Spleen (tissue), 7 donors: ENCODE measurements around the gene PTPN7.

Source experiments
- POLR2A ChIP-seq, 3 donors: fragments of 450-650 bp; IDR thresholded peaks; one replicate each; pipeline ENCODE4 v1.5.1; 2017; ENCODE audit warnings: antibody characterized with exemption in 3 of 3, mild to moderate bottlenecking in 1 of 3
- POLR2AphosphoS5 ChIP-seq, 3 donors: sonication (generic); formaldehyde crosslinking; IDR thresholded peaks; one replicate each; pipeline ENCODE4 v1.5.1; 2017; ENCODE audit warnings: antibody characterized with exemption in 3 of 3
- TF ChIP-seq, protein P1 (sequence below), 11 experiments: fragments of 200-600 bp in 7 of 11; fragments of 450-650 bp in 4 of 11; sonication (generic) in 4 of 11; IDR thresholded peaks in 8 of 11; conservative IDR thresholded peaks in 3 of 11; 1 replicate in 7 of 11; 2 replicates in 4 of 11; pipeline versions ENCODE4 v1.4.0 to v1.8.0; 2016 to 2021; ENCODE audit warnings: antibody characterized with exemption in 11 of 11, inconsistent platforms in 4 of 11, mild to moderate bottlenecking in 1 of 11
- donor health status: DM: no; HTN: no; CAD: no; lungs with moderate emphysema.
- donor health status: DM: no; HTN: no; CAD: no.
- donor health status: DM: no; HTN: no; CAD: no.

DNA sequence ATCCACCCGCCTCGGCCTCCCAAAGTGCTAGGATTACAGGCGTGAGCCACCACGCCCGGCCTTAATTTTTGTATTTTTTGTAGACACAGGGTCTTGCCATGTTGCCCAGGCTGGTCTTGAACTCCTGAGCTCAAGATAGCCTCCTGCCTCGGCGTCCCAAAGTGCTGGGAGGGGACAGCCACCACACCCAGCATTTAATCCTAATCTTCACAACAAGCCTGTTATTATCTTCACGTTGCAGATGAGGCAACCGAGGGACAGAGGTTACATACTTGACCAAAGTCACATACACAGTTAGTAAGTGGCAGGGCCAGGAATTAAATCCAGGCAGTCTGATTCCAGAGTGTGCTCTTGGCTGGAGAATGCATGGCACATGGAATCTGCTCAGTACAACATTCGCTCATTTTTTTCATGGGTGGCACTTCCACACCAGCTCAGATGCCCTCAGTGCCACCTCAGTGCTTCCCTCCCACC is 42.5 kb downstream of the PTPN7 start:
- TF ChIP-seq POLR2AphosphoS5 (IDR thresholded peaks at IDR 0.05) (no peak), POLR2A (IDR thresholded peaks at IDR 0.05) (no peak)
- TF ChIP-seq, protein P1, sequence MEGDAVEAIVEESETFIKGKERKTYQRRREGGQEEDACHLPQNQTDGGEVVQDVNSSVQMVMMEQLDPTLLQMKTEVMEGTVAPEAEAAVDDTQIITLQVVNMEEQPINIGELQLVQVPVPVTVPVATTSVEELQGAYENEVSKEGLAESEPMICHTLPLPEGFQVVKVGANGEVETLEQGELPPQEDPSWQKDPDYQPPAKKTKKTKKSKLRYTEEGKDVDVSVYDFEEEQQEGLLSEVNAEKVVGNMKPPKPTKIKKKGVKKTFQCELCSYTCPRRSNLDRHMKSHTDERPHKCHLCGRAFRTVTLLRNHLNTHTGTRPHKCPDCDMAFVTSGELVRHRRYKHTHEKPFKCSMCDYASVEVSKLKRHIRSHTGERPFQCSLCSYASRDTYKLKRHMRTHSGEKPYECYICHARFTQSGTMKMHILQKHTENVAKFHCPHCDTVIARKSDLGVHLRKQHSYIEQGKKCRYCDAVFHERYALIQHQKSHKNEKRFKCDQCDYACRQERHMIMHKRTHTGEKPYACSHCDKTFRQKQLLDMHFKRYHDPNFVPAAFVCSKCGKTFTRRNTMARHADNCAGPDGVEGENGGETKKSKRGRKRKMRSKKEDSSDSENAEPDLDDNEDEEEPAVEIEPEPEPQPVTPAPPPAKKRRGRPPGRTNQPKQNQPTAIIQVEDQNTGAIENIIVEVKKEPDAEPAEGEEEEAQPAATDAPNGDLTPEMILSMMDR (IDR thresholded peaks at IDR 0.05 in 8 of 11, conservative IDR thresholded peaks at IDR 0.05 in 3 of 11), result no peak
